Keratinocyte (primary cell): ENCODE measurements around the gene ANAPC1. TPM values are rescaled to one million over a fixed set of nuclear protein-coding genes. Genes with fewer than 3 reads are reported as not detected.
"Not testable (repeated sequence)": the region's sequence is repeated elsewhere in the genome, so short reads cannot be mapped to it uniquely, and the experiment has no call there.

ENCODE experiments used
- DNase-seq: peaks from one replicate; pipeline ENCODE4 v3.0.0-alpha.2; 2011; ENCODE audit warnings: low read depth, missing footprints, low spot score
- FAIRE-seq: peaks from 2 replicates; lab custom pipeline; 2011; peaks lifted over from hg19 to GRCh38; lab: Jason Lieb, UNC
- H2AFZ ChIP-seq: 2 replicates; pipeline ENCODE4 v1.6.0; 2012; ENCODE audit warnings: low read length, control low read depth, inconsistent platforms; ENCODE audit not compliant: control insufficient read depth
- H3K27ac ChIP-seq: 2 replicates; pipeline ENCODE4 v1.5.1; 2011; ENCODE audit warnings: low read length; ENCODE audit not compliant: control insufficient read depth, insufficient read depth
- H3K27me3 ChIP-seq: 3 replicates; pipeline ENCODE4 v1.6.0; 2011; ENCODE audit warnings: low read length; ENCODE audit not compliant: control insufficient read depth, insufficient read depth; ENCODE audit errors: extremely low read depth
- H3K36me3 ChIP-seq, 2 experiments: 2 replicates in 1 of 2; 3 replicates in 1 of 2; pipeline ENCODE4 v1.5.1; 2011; ENCODE audit warnings: low read length in 2 of 2, mild to moderate bottlenecking in 1 of 2; ENCODE audit not compliant: control insufficient read depth in 2 of 2, insufficient read depth in 2 of 2; ENCODE audit errors: extremely low read depth in 1 of 2
- H3K4me1 ChIP-seq: 3 replicates; pipeline ENCODE4 v1.5.1; 2011; ENCODE audit warnings: low read length; ENCODE audit not compliant: control insufficient read depth, insufficient read depth; ENCODE audit errors: extremely low read depth
- H3K4me2 ChIP-seq: 3 replicates; pipeline ENCODE4 v1.6.0; 2011; ENCODE audit warnings: low read depth, low read length; ENCODE audit not compliant: control insufficient read depth, insufficient read depth; ENCODE audit errors: extremely low read depth
- H3K4me3 ChIP-seq, 3 experiments: fragments of 200-600 bp in 1 of 3; sonication (generic) in 1 of 3; 2 replicates in 2 of 3; 3 replicates in 1 of 3; pipeline ENCODE4 v1.5.1; 2011 to 2016; ENCODE audit warnings: low read length in 3 of 3, mild to moderate bottlenecking in 3 of 3, control low read depth in 2 of 3, inconsistent platforms in 1 of 3, low read depth in 1 of 3, mixed read lengths in 1 of 3, mixed run types in 1 of 3, moderate library complexity in 1 of 3; ENCODE audit not compliant: control insufficient read depth in 2 of 3, insufficient read depth in 2 of 3; ENCODE audit errors: extremely low read depth in 1 of 3
- H3K79me2 ChIP-seq: 2 replicates; pipeline ENCODE4 v1.6.0; 2012; ENCODE audit warnings: low read length; ENCODE audit not compliant: control insufficient read depth, insufficient read depth
- H3K9ac ChIP-seq: 3 replicates; pipeline ENCODE4 v1.6.0; 2011; ENCODE audit warnings: low read length; ENCODE audit not compliant: control insufficient read depth, insufficient read depth; ENCODE audit errors: extremely low read depth
- H3K9me1 ChIP-seq: 3 replicates; pipeline ENCODE4 v1.6.0; 2011; ENCODE audit warnings: low read length; ENCODE audit not compliant: control insufficient read depth, insufficient read depth; ENCODE audit errors: extremely low read depth
- H3K9me3 ChIP-seq: 2 replicates; pipeline ENCODE4 v1.5.1; 2012; ENCODE audit warnings: low read depth, low read length; ENCODE audit not compliant: control insufficient read depth
- H4K20me1 ChIP-seq: 3 replicates; pipeline ENCODE4 v1.6.0; 2011; ENCODE audit warnings: low read length; ENCODE audit not compliant: control insufficient read depth, insufficient read depth; ENCODE audit errors: extremely low read depth
- CTCF ChIP-seq, 3 experiments: IDR thresholded peaks in 1 of 3; conservative IDR thresholded peaks in 1 of 3; optimal IDR thresholded peaks in 1 of 3; 2 replicates in 2 of 3; 3 replicates in 1 of 3; pipeline versions ENCODE3 to v1.5.1; 2011; ENCODE audit warnings: low read length in 3 of 3, mild to moderate bottlenecking in 3 of 3, moderate library complexity in 2 of 3, control low read depth in 1 of 3, inconsistent platforms in 1 of 3; ENCODE audit not compliant: insufficient read depth in 2 of 3; ENCODE audit errors: extremely low read depth in 1 of 3
- dilution Hi-C: fragments of 300-500 bp; cut with MboI; formaldehyde crosslinking; loops from one replicate; pipeline ENCODE4 v1.7.0; 2020; ENCODE audit warnings: low sequenced_read_pairs; ENCODE audit not compliant: extremely low pct_ligation_motif_present
- polyA plus RNA-seq, 5 experiments: library from polyadenylated mRNA; depleted of rRNA in 3 of 5; stranded (reverse) in 3 of 5; stranded (forward) in 1 of 5; unstranded in 1 of 5; fragments of >200 nt; gene quantifications; 1 replicate in 1 of 5; 2 replicates in 3 of 5; 3 replicates in 1 of 5; pipeline versions ENCODE4 v1.2.1 to v1.2.3, GENCODE V29; 2011 to 2012; ENCODE audit warnings: missing spikeins in 2 of 5, low read depth in 1 of 5, low replicate concordance in 1 of 5

The ANAPC1 gene
- polyA plus RNA-seq, 1 donor (not counting 4 experiments of a cell fraction or from before 2014, with no cell fraction given), result 36.5 TPM

- dilution Hi-C loops, H3K9ac ChIP-seq, H2AFZ ChIP-seq, H3K27ac ChIP-seq, H3K4me1 ChIP-seq, H4K20me1 ChIP-seq, H3K4me2 ChIP-seq, H3K36me3 ChIP-seq, H3K9me3 ChIP-seq, DNase-seq, H3K79me2 ChIP-seq, H3K27me3 ChIP-seq, H3K9me1 ChIP-seq, H3K4me3 ChIP-seq, FAIRE-seq: not testable (repeated sequence)
- TF ChIP-seq CTCF (optimal IDR thresholded peaks at IDR 0.05 in 1 of 3, IDR thresholded peaks at IDR 0.05 in 1 of 3, conservative IDR thresholded peaks at IDR 0.05 in 1 of 3; ENCODE audit: extremely low read depth in 1 of 3, insufficient read depth in 2 of 3, low read length in 3 of 3), result peak in 1 of 3 experiments; percentile 1
Measured at GRCh38 chr2:111812970-111813622, 70.9 kb downstream of the ANAPC1 start.

- H3K4me1 ChIP-seq, H3K9ac ChIP-seq, H3K36me3 ChIP-seq, DNase-seq, FAIRE-seq, H3K9me3 ChIP-seq, H2AFZ ChIP-seq, H4K20me1 ChIP-seq, H3K4me2 ChIP-seq, H3K27ac ChIP-seq, dilution Hi-C loops, H3K9me1 ChIP-seq, H3K4me3 ChIP-seq, H3K27me3 ChIP-seq, H3K79me2 ChIP-seq: not testable (repeated sequence)
Measured at GRCh38 chr2:111790633-111791032, 93.4 kb downstream of the ANAPC1 start.

GRCh38 chr2:111784081-111784480 lies 99.9 kb downstream of the ANAPC1 start:
- dilution Hi-C loops, FAIRE-seq: not testable (repeated sequence)

GRCh38 chr2:111782195-111782594 lies 101.8 kb downstream of the ANAPC1 start:
- DNase-seq, H3K4me3 ChIP-seq, H3K27me3 ChIP-seq, H3K79me2 ChIP-seq, H3K9me3 ChIP-seq, H2AFZ ChIP-seq, dilution Hi-C loops, H3K36me3 ChIP-seq, H3K4me1 ChIP-seq, H3K27ac ChIP-seq, H4K20me1 ChIP-seq, H3K4me2 ChIP-seq, H3K9ac ChIP-seq, FAIRE-seq, H3K9me1 ChIP-seq: not testable (repeated sequence)

More at GRCh38 chr2:111784081-111784480, 99.9 kb downstream of the ANAPC1 start:
- H3K9me3 ChIP-seq, H2AFZ ChIP-seq, H4K20me1 ChIP-seq, H3K4me3 ChIP-seq, H3K27ac ChIP-seq, H3K27me3 ChIP-seq, H3K9me1 ChIP-seq, H3K4me2 ChIP-seq, H3K9ac ChIP-seq, H3K79me2 ChIP-seq, H3K36me3 ChIP-seq, H3K4me1 ChIP-seq, DNase-seq: not testable (repeated sequence)
